Endothelial cell of umbilical vein (primary cell): ENCODE measurements around the gene PTBP2. TPM values are rescaled to one million over a fixed set of nuclear protein-coding genes. Genes with fewer than 3 reads are reported as not detected.

Source experiments
- BruUV-seq: library from RNA; stranded (reverse); fragments of 400-500 nt; replicated peaks from 2 replicates; lab custom pipeline; 2021; lab: Mats Ljungman, UMichigan
- CTCF ChIA-PET: fragments of 300-600, 350-600 bp; sonication (Branson Sonifier 250); formaldehyde crosslinking; loops from one replicate; lab custom pipeline; 2021; ENCODE audit warnings: antibody characterized with exemption, inconsistent platforms; lab: Charles Lee
- POLR2A ChIA-PET: fragments of 300-600, 350-600 bp; sonication (Branson Sonifier 250); formaldehyde crosslinking; loops from one replicate; lab custom pipeline; 2021; ENCODE audit warnings: antibody characterized with exemption, inconsistent platforms; lab: Charles Lee
- DNase-seq: peaks from one replicate; pipeline ENCODE4 v3.0.0-alpha.2; 2011; ENCODE audit warnings: low read depth, low spot score
- FAIRE-seq: peaks from 2 replicates; lab custom pipeline; 2011; peaks lifted over from hg19 to GRCh38; lab: Jason Lieb, UNC
- H2AFZ ChIP-seq: 2 replicates; pipeline ENCODE4 v1.6.0; 2012; ENCODE audit warnings: low read depth, low read length, control low read depth, inconsistent platforms
- H3K27ac ChIP-seq: 2 replicates; pipeline ENCODE4 v1.5.1; 2011; ENCODE audit warnings: low read depth, mild to moderate bottlenecking, control low read depth, low read length, moderate library complexity; ENCODE audit not compliant: insufficient read depth
- H3K27me3 ChIP-seq, 2 experiments: 2 replicates each; pipeline versions ENCODE4 v1.6.0 to v1.6.1; 2011; ENCODE audit warnings: low read length in 2 of 2, mixed read lengths in 1 of 2; ENCODE audit not compliant: control insufficient read depth in 2 of 2, insufficient read depth in 2 of 2
- H3K36me3 ChIP-seq, 2 experiments: 2 replicates in 1 of 2; 3 replicates in 1 of 2; pipeline ENCODE4 v1.5.1; 2011; ENCODE audit warnings: low read length in 2 of 2, mild to moderate bottlenecking in 1 of 2, moderate library complexity in 1 of 2; ENCODE audit not compliant: control insufficient read depth in 2 of 2, insufficient read depth in 2 of 2; ENCODE audit errors: extremely low read depth in 1 of 2
- H3K4me1 ChIP-seq: 3 replicates; pipeline ENCODE4 v1.5.1; 2011; ENCODE audit warnings: mild to moderate bottlenecking, low read length; ENCODE audit not compliant: control insufficient read depth, insufficient read depth; ENCODE audit errors: extremely low read depth
- H3K4me2 ChIP-seq: 2 replicates; pipeline ENCODE4 v1.6.1; 2011; ENCODE audit warnings: low read length, control low read depth, mixed read lengths; ENCODE audit not compliant: insufficient read depth
- H3K4me3 ChIP-seq, 3 experiments: fragments of 200-600 bp in 1 of 3; sonication (generic), shearing (Covaris generic) in 1 of 3; replicated peaks in 1 of 3; 2 replicates each; pipeline ENCODE4 v1.5.1; 2011 to 2016; ENCODE audit warnings: control low read depth in 3 of 3, low read length in 3 of 3, mild to moderate bottlenecking in 2 of 3, inconsistent platforms in 1 of 3, low read depth in 1 of 3, moderate library complexity in 1 of 3; ENCODE audit not compliant: insufficient read depth in 1 of 3
- H3K79me2 ChIP-seq: 2 replicates; pipeline ENCODE4 v1.6.0; 2012; ENCODE audit warnings: low read length, inconsistent platforms; ENCODE audit not compliant: control insufficient read depth, insufficient read depth
- H3K9ac ChIP-seq: replicated peaks from 2 replicates; pipeline ENCODE3; 2011; ENCODE audit warnings: low read length, control low read depth; ENCODE audit not compliant: insufficient read depth; ENCODE audit errors: extremely low read depth
- H3K9me1 ChIP-seq: replicated peaks from 3 replicates; pipeline ENCODE4 v1.6.0; 2011; ENCODE audit warnings: mild to moderate bottlenecking, low read length; ENCODE audit not compliant: control insufficient read depth, insufficient read depth; ENCODE audit errors: extremely low read depth
- H3K9me3 ChIP-seq: replicated peaks from 2 replicates; pipeline ENCODE4 v1.5.1; 2012; ENCODE audit warnings: low read length, inconsistent platforms; ENCODE audit not compliant: control insufficient read depth, insufficient read depth
- H4K20me1 ChIP-seq: replicated peaks from 2 replicates; pipeline ENCODE3; 2011; ENCODE audit warnings: mild to moderate bottlenecking, low read length; ENCODE audit not compliant: control insufficient read depth, insufficient read depth; ENCODE audit errors: extremely low read depth
- EZH2 ChIP-seq: IDR thresholded peaks from 2 replicates; pipeline ENCODE4 v1.6.1; 2012; ENCODE audit warnings: borderline replicate concordance, low read depth, mild to moderate bottlenecking, moderate library complexity, low read length, inconsistent platforms; ENCODE audit not compliant: severe bottlenecking
- FOS ChIP-seq: IDR thresholded peaks from 2 replicates; pipeline ENCODE4 v1.6.1; 2011; ENCODE audit warnings: mild to moderate bottlenecking, low read length, moderate library complexity, borderline replicate concordance; ENCODE audit not compliant: insufficient read depth
- GATA2 ChIP-seq: IDR thresholded peaks from 2 replicates; pipeline ENCODE4 v1.7.0; 2011; ENCODE audit warnings: low read depth, mild to moderate bottlenecking, moderate library complexity, mixed read lengths, low read length; ENCODE audit not compliant: insufficient read length, insufficient read depth
- JUN ChIP-seq: IDR thresholded peaks from 2 replicates; pipeline ENCODE4 v1.6.1; 2011; ENCODE audit warnings: borderline replicate concordance, low read depth; ENCODE audit not compliant: insufficient read length, insufficient read depth
- MYC ChIP-seq: IDR thresholded peaks from one replicate; pipeline ENCODE4 v1.6.1; 2011; ENCODE audit warnings: mild to moderate bottlenecking, low read depth, low read length
- POLR2A ChIP-seq: IDR thresholded peaks from 2 replicates; pipeline ENCODE4 v1.6.1; 2012; ENCODE audit warnings: low read depth, mild to moderate bottlenecking, control low read depth, low read length
- POLR2AphosphoS5 ChIP-seq: IDR thresholded peaks from 2 replicates; pipeline ENCODE4 v1.6.1; 2012; ENCODE audit warnings: low read depth, mild to moderate bottlenecking, control low read depth, low read length, moderate library complexity; ENCODE audit not compliant: insufficient read depth
- dilution Hi-C: fragments of 300-500 bp; cut with MboI; formaldehyde crosslinking; loops from one replicate; pipeline ENCODE4 v1.15.0; 2019; ENCODE audit warnings: low sequenced_read_pairs; ENCODE audit not compliant: extremely low pct_ligation_motif_present
- intact Hi-C: fragments of 100-400 bp; cut with micrococcal nuclease; formaldehyde crosslinking; loops from one replicate; pipeline ENCODE4 v1.10.0; 2022
- polyA plus RNA-seq, 4 experiments: library from polyadenylated mRNA; depleted of rRNA in 3 of 4; stranded (reverse) in 3 of 4; unstranded in 1 of 4; fragments of >200 nt; gene quantifications; 2 replicates each; pipeline versions ENCODE4 v1.2.1 to v1.2.3, GENCODE V29; 2011 to 2012; ENCODE audit warnings: missing spikeins in 1 of 4
- total RNA-seq: library from RNA; stranded (reverse); gene quantifications from 2 replicates; pipeline ENCODE4 v1.2.3, GENCODE V29; 2021

PTBP2 gene
- total and polyA plus RNA-seq, 2 donors (not counting 3 experiments of a cell fraction or from before 2014, with no cell fraction given): 7.7 to 27.0 TPM

GRCh38 chr1:96863449-96863848 lies 141.9 kb downstream of the PTBP2 start:
- TF ChIP-seq MYC (no peak), JUN (no peak), EZH2 (no peak), GATA2 (no peak), POLR2A (no peak), POLR2AphosphoS5 (no peak), FOS (no peak)
- Histone ChIP-seq H3K36me3 (no peaks in the 10 kb centered on the region), H3K27me3 (no peaks in the 10 kb centered on the region), H2AFZ (peak overlapping the region; percentile 28), H3K9me3 (no peaks in the 10 kb centered on the region), H3K79me2 (no peaks in the 10 kb centered on the region), H3K4me3 (no peak overlapping the region), H3K9ac (no peak overlapping the region), H3K4me2 (no peak overlapping the region), H3K9me1 (no peaks in the 10 kb centered on the region), H3K4me1 (peaks cover 10% of the 10 kb centered on the region), H3K27ac (no peak overlapping the region), H4K20me1 (no peaks in the 10 kb centered on the region)
- DNase-seq (no peak), FAIRE-seq (no peak)
- BruUV-seq: no TSS peak
- POLR2A ChIA-PET: no interaction called here
- dilution Hi-C loops (no loop called here), intact Hi-C loops (no loop called here)
- CTCF ChIA-PET: no interaction called here
